ENCODE data around the gene GSTP1. TPM values are rescaled to one million over a fixed set of nuclear protein-coding genes. Genes with fewer than 3 reads are reported as not detected.
"Not testable (repeated sequence)": the region's sequence is repeated elsewhere in the genome, so short reads cannot be mapped to it uniquely, and the experiment has no call there.

Gene GSTP1
- total RNA-seq, 1 experiment from 2014 or later, result 838 TPM

DNA sequence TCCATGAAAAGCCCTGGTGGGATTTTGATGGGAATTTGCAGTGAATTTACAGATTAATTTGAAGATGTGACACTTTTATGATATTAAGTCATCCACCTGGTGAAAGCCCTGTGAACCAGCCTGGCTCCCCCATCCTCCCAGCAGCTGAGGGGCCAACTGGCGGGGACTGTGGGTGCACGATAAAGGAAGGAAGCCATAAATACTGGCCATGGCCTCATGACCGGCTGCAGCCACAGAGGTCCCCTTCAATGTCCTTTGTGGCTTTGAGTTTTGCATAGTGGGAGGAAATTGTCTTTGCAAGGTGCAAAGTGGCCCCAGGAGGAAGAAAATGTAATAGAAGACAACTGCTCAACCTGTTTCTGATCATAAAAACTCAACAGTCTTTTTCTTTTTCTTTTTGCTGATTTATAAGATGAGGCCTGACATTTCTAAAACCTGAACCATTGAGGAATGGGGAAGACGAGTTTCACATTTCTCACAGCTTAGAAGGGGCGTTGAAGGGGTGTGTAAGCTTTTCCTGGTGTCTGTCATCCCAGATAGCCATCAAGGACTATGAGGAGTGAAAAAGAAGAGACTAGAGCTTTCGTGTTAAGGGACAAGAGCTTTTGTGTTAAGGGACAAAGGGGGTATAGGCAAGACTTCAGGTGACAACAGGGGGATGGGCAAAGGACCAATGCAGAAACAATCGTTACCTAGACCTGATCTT lies 16.9 kb downstream of the GSTP1 start:
- no TSS peak for BruUV-seq (replicated peaks)
- CTCF ChIA-PET, result no interaction called here
- DNase-seq, result no peak
- no peak overlapping the region for H3K4me3 Mint-ChIP-seq (ENCODE audit: low read depth, unreplicated experiment)
- peaks cover 2% of the 10 kb centered on the region for H3K4me1 Mint-ChIP-seq (ENCODE audit: low read depth, unreplicated experiment)
- peaks cover 26% of the 10 kb centered on the region for H3K27me3 Mint-ChIP-seq (ENCODE audit: unreplicated experiment)
- peaks cover 5% of the 10 kb centered on the region for H3K36me3 Mint-ChIP-seq (ENCODE audit: insufficient read depth, unreplicated experiment)
- TF ChIP-seq CTCF (IDR thresholded peaks at IDR 0.05; ENCODE audit: unreplicated experiment), result no peak
- H3K9me3 Mint-ChIP-seq (ENCODE audit: low read depth, unreplicated experiment), result peaks cover 3% of the 10 kb centered on the region
- no peak overlapping the region for H3K27ac Mint-ChIP-seq (ENCODE audit: unreplicated experiment)
- intact Hi-C loops (cut with micrococcal nuclease; ENCODE audit: unreplicated experiment), result no loop called here

GRCh38 chr11:67601098-67601497 lies 17.5 kb downstream of the GSTP1 start:
- no peak for TF ChIP-seq CTCF (IDR thresholded peaks at IDR 0.05; ENCODE audit: unreplicated experiment)
- Mint-ChIP-seq H3K4me1 (ENCODE audit: low read depth, unreplicated experiment) (peaks cover 9% of the 10 kb centered on the region), H3K4me3 (ENCODE audit: low read depth, unreplicated experiment) (no peak overlapping the region), H3K9me3 (ENCODE audit: low read depth, unreplicated experiment) (peaks cover 3% of the 10 kb centered on the region), H3K36me3 (ENCODE audit: insufficient read depth, unreplicated experiment) (peaks cover 10% of the 10 kb centered on the region), H3K27ac (ENCODE audit: unreplicated experiment) (no peak overlapping the region), H3K27me3 (ENCODE audit: unreplicated experiment) (peaks cover 26% of the 10 kb centered on the region)
- intact Hi-C loops (cut with micrococcal nuclease; ENCODE audit: unreplicated experiment), result no loop called here
- no TSS peak for BruUV-seq (replicated peaks)
- CTCF ChIA-PET, result interaction anchor here (0.7 kb wide), 1 partner anchor 45 kb away, joined by 7 read pairs; no protein-coding TSS in a partner anchor
- DNase-seq, result no peak

GRCh38 chr11:67604119-67604518 lies 20.5 kb downstream of the GSTP1 start:
- Mint-ChIP-seq H3K4me3 (ENCODE audit: low read depth, unreplicated experiment) (peak overlapping the region; percentile 6), H3K36me3 (ENCODE audit: insufficient read depth, unreplicated experiment) (peaks cover 36% of the 10 kb centered on the region), H3K27me3 (ENCODE audit: unreplicated experiment) (peaks cover 26% of the 10 kb centered on the region), H3K4me1 (ENCODE audit: low read depth, unreplicated experiment) (peaks cover 10% of the 10 kb centered on the region)
- H3K9me3 Mint-ChIP-seq (ENCODE audit: low read depth, unreplicated experiment); intact Hi-C loops (cut with micrococcal nuclease; ENCODE audit: unreplicated experiment); DNase-seq; CTCF ChIA-PET; BruUV-seq (replicated peaks); H3K27ac Mint-ChIP-seq (ENCODE audit: unreplicated experiment): not testable (repeated sequence)

DNA sequence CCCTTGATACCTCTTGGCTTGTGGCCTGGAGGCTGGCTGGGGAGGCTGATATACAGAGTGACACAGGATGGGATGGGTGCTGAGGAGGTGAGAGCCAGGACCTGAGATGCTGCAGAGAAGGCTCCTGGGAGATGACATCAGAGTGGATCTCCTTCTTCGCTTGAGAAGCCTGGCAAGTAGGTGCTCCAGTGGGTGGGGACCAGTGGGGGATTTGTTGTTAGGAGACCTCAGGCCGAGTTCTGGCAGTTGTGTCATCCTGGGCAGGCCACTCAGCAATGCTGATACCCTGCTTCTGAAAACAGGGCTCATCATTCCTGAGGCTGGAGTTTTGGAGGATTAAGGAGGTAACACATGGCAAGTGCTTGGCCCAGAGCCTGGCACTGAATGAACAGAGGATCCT lies 21.2 kb downstream of the GSTP1 start:
- H3K27me3 Mint-ChIP-seq (ENCODE audit: unreplicated experiment), result peaks cover 24% of the 10 kb centered on the region
- intact Hi-C loops (cut with micrococcal nuclease; ENCODE audit: unreplicated experiment), result no loop called here
- peaks cover 10% of the 10 kb centered on the region for H3K4me1 Mint-ChIP-seq (ENCODE audit: low read depth, unreplicated experiment)
- CTCF ChIA-PET, result no interaction called here
- H3K36me3 Mint-ChIP-seq (ENCODE audit: insufficient read depth, unreplicated experiment), result peaks cover 40% of the 10 kb centered on the region
- peak overlapping the region; percentile 6 for H3K4me3 Mint-ChIP-seq (ENCODE audit: low read depth, unreplicated experiment)
- DNase-seq, result no peak
- no peak for TF ChIP-seq CTCF (IDR thresholded peaks at IDR 0.05; ENCODE audit: unreplicated experiment)
- H3K27ac Mint-ChIP-seq (ENCODE audit: unreplicated experiment), result no peak overlapping the region
- BruUV-seq (replicated peaks), result no TSS peak
- peaks cover 3% of the 10 kb centered on the region for H3K9me3 Mint-ChIP-seq (ENCODE audit: low read depth, unreplicated experiment)
